Endothelial cell (in vitro differentiated cells): ENCODE measurements around the gene ZNF611. TPM values are rescaled to one million over a fixed set of nuclear protein-coding genes. Genes with fewer than 3 reads are reported as not detected.

ENCODE experiments used
- DNase-seq: peaks from one replicate; pipeline ENCODE4 v3.0.0; 2021; ENCODE audit warnings: low spot score
- H3K27ac Mint-ChIP-seq: one replicate; pipeline ENCODE4 v1.8.0; 2021; ENCODE audit warnings: mixed read lengths, inconsistent platforms; ENCODE audit not compliant: unreplicated experiment
- H3K27me3 Mint-ChIP-seq: one replicate; pipeline ENCODE4 v1.8.0; 2021; ENCODE audit warnings: mild to moderate bottlenecking, moderate library complexity, mixed read lengths, inconsistent platforms; ENCODE audit not compliant: unreplicated experiment
- H3K36me3 Mint-ChIP-seq: one replicate; pipeline ENCODE4 v1.8.0; 2021; ENCODE audit warnings: mild to moderate bottlenecking, low read depth, mixed read lengths, inconsistent platforms; ENCODE audit not compliant: unreplicated experiment
- H3K4me1 Mint-ChIP-seq: one replicate; pipeline ENCODE4 v1.8.0; 2021; ENCODE audit warnings: mild to moderate bottlenecking, mixed read lengths, inconsistent platforms; ENCODE audit not compliant: unreplicated experiment
- H3K4me3 Mint-ChIP-seq: one replicate; pipeline ENCODE4 v1.8.0; 2021; ENCODE audit warnings: mild to moderate bottlenecking, mixed read lengths, inconsistent platforms; ENCODE audit not compliant: unreplicated experiment
- H3K9me3 Mint-ChIP-seq: one replicate; pipeline ENCODE4 v1.8.0; 2021; ENCODE audit warnings: mixed read lengths, inconsistent platforms; ENCODE audit not compliant: unreplicated experiment
- CTCF ChIP-seq: fragments of 200-600 bp; sonication (generic); IDR thresholded peaks from one replicate; pipeline ENCODE4 v1.5.0; 2021; ENCODE audit warnings: antibody characterized with exemption; ENCODE audit not compliant: unreplicated experiment
- total RNA-seq: library from RNA; stranded (reverse); fragmentation: NEBNext Ultra II Directional; extraction: Animal tissue kit (Norgen Biotek cat#: 25700); gene quantifications from one replicate; pipeline ENCODE4 v1.2.1, GENCODE V29; 2021; ENCODE audit not compliant: unreplicated experiment

The ZNF611 gene
- total RNA-seq, 1 donor from 2014 or later: 29.9 TPM

- no peak for DNase-seq
These were observed 70.4 kb downstream of the ZNF611 start for GRCh38 chr19:52664461-52664860.

GRCh38 chr19:52662631-52663030, 72.2 kb downstream of the ZNF611 start:
- H3K9me3 Mint-ChIP-seq: peaks cover 4% of the 10 kb centered on the region
- TF ChIP-seq CTCF: no peak
- no peak for DNase-seq
- H3K36me3 Mint-ChIP-seq: peaks cover 18% of the 10 kb centered on the region
- H3K4me3 Mint-ChIP-seq: no peak overlapping the region
- H3K27ac Mint-ChIP-seq: no peak overlapping the region
- H3K4me1 Mint-ChIP-seq: no peaks in the 10 kb centered on the region
- H3K27me3 Mint-ChIP-seq: no peaks in the 10 kb centered on the region

More at GRCh38 chr19:52664461-52664860, 70.4 kb downstream of the ZNF611 start:
- no peak for TF ChIP-seq CTCF
- H3K4me3 Mint-ChIP-seq: no peak overlapping the region
- peaks cover 4% of the 10 kb centered on the region for H3K9me3 Mint-ChIP-seq
- no peak overlapping the region for H3K27ac Mint-ChIP-seq
- no peaks in the 10 kb centered on the region for H3K27me3 Mint-ChIP-seq
- no peaks in the 10 kb centered on the region for H3K4me1 Mint-ChIP-seq
- H3K36me3 Mint-ChIP-seq: peaks cover 16% of the 10 kb centered on the region

GRCh38 chr19:52660981-52661380, 73.9 kb downstream of the ZNF611 start:
- Mint-ChIP-seq H3K4me3 (no peak overlapping the region), H3K4me1 (no peaks in the 10 kb centered on the region), H3K27me3 (no peaks in the 10 kb centered on the region), H3K27ac (no peak overlapping the region), H3K36me3 (peaks cover 18% of the 10 kb centered on the region), H3K9me3 (peaks cover 4% of the 10 kb centered on the region)
- no peak for DNase-seq
- no peak for TF ChIP-seq CTCF

- Mint-ChIP-seq H3K27me3 (no peaks in the 10 kb centered on the region), H3K27ac (no peak overlapping the region), H3K4me1 (no peaks in the 10 kb centered on the region), H3K4me3 (no peak overlapping the region), H3K36me3 (peaks cover 18% of the 10 kb centered on the region), H3K9me3 (peaks cover 4% of the 10 kb centered on the region)
- DNase-seq: no peak
- TF ChIP-seq CTCF: no peak
These were observed 75.8 kb downstream of the ZNF611 start for GRCh38 chr19:52659013-52659412.

- Mint-ChIP-seq H3K27me3 (no peaks in the 10 kb centered on the region), H3K9me3 (peaks cover 4% of the 10 kb centered on the region), H3K27ac (no peak overlapping the region), H3K36me3 (peaks cover 21% of the 10 kb centered on the region), H3K4me1 (no peaks in the 10 kb centered on the region), H3K4me3 (no peak overlapping the region)
- TF ChIP-seq CTCF: no peak
- DNase-seq: no peak
These were observed 76.2 kb downstream of the ZNF611 start for GRCh38 chr19:52658595-52658994.
